CD4-positive, alpha-beta memory T cell (primary cell): ENCODE data around the gene FAR2. TPM values are rescaled to one million over a fixed set of nuclear protein-coding genes. Genes with fewer than 3 reads are reported as not detected.

ENCODE experiments used
- CTCF ChIA-PET: fragments of 350-600 bp; sonication (Branson Sonifier 250); formaldehyde crosslinking; loops from one replicate; lab custom pipeline; 2021; ENCODE audit warnings: inconsistent platforms; ENCODE audit not compliant: partially characterized antibody; lab: Charles Lee
- POLR2A ChIA-PET: fragments of 350-600 bp; sonication (Branson Sonifier 250); formaldehyde crosslinking; loops from one replicate; lab custom pipeline; 2021; ENCODE audit not compliant: partially characterized antibody; lab: Charles Lee
- DNase-seq, 5 donors: peaks; one replicate each; pipeline versions ENCODE4 v3.0.0 to v3.0.0-alpha.2; 2020 to 2022; ENCODE audit warnings: mixed read lengths in 1 of 5
- H3K27ac ChIP-seq: one replicate; pipeline ENCODE4 v1.7.0; 2013; ENCODE audit warnings: low read depth, low read length
- H3K27me3 ChIP-seq: 2 replicates; pipeline ENCODE4 v1.7.0; 2013; ENCODE audit warnings: mild to moderate bottlenecking, low read length, moderate library complexity; ENCODE audit not compliant: insufficient read depth
- H3K36me3 ChIP-seq: 2 replicates; pipeline ENCODE4 v1.7.0; 2013; ENCODE audit warnings: mild to moderate bottlenecking, low read length, moderate library complexity; ENCODE audit not compliant: insufficient read depth
- H3K4me1 ChIP-seq: 2 replicates; pipeline ENCODE4 v1.7.0; 2013; ENCODE audit warnings: mild to moderate bottlenecking, low read length, moderate library complexity; ENCODE audit not compliant: insufficient read depth
- H3K4me3 ChIP-seq, 2 donors: one replicate each; pipeline ENCODE4 v1.7.0; 2013; ENCODE audit warnings: low read length in 2 of 2, mild to moderate bottlenecking in 1 of 2
- H3K9me3 ChIP-seq, 2 donors: one replicate each; pipeline ENCODE4 v1.7.0; 2013; ENCODE audit warnings: low read length in 2 of 2, control low read depth in 1 of 2; ENCODE audit not compliant: control insufficient read depth in 1 of 2
- H3K27ac Mint-ChIP-seq, 7 donors: one replicate each; pipeline ENCODE4 v1.8.0; 2020 to 2021; ENCODE audit warnings: mixed read lengths in 7 of 7, mild to moderate bottlenecking in 6 of 7, inconsistent platforms in 3 of 7, moderate library complexity in 3 of 7
- H3K27me3 Mint-ChIP-seq, 2 donors: one replicate each; pipeline ENCODE4 v1.8.0; 2020 to 2021; ENCODE audit warnings: mixed read lengths in 2 of 2
- H3K36me3 Mint-ChIP-seq, 2 donors: one replicate each; pipeline ENCODE4 v1.8.0; 2020 to 2021; ENCODE audit warnings: mixed read lengths in 2 of 2, inconsistent platforms in 1 of 2, mild to moderate bottlenecking in 1 of 2
- H3K4me1 Mint-ChIP-seq, 4 donors: one replicate each; pipeline ENCODE4 v1.8.0; 2020 to 2021; ENCODE audit warnings: mixed read lengths in 4 of 4, mild to moderate bottlenecking in 1 of 4
- H3K4me3 Mint-ChIP-seq, 8 donors: one replicate each; pipeline ENCODE4 v1.8.0; 2020 to 2021; ENCODE audit warnings: mixed read lengths in 8 of 8, mild to moderate bottlenecking in 7 of 8, moderate library complexity in 6 of 8, inconsistent platforms in 3 of 8
- H3K9me3 Mint-ChIP-seq, 8 donors: one replicate each; pipeline ENCODE4 v1.8.0; 2020 to 2021; ENCODE audit warnings: mixed read lengths in 8 of 8, mild to moderate bottlenecking in 5 of 8, inconsistent platforms in 3 of 8, moderate library complexity in 1 of 8
- intact Hi-C: fragments of 100-400 bp; cut with micrococcal nuclease; formaldehyde crosslinking; loops from one replicate; pipeline ENCODE4 v1.15.1; 2023
- polyA plus RNA-seq, 2 donors: library from polyadenylated mRNA; unstranded; fragments of 300-500 nt; fragmentation: Illumina TruSeq; gene quantifications; one replicate each; pipeline ENCODE4 v1.2.3, GENCODE V29; 2021
- total RNA-seq, 2 experiments: library from RNA; stranded (reverse); gene quantifications; one replicate each; pipeline ENCODE4 v1.2.3, GENCODE V29; 2021

FAR2 gene
- total and polyA plus RNA-seq, 4 experiments from 2014 or later, result 6.2 to 10.6 (median 10.0) TPM

DNA sequence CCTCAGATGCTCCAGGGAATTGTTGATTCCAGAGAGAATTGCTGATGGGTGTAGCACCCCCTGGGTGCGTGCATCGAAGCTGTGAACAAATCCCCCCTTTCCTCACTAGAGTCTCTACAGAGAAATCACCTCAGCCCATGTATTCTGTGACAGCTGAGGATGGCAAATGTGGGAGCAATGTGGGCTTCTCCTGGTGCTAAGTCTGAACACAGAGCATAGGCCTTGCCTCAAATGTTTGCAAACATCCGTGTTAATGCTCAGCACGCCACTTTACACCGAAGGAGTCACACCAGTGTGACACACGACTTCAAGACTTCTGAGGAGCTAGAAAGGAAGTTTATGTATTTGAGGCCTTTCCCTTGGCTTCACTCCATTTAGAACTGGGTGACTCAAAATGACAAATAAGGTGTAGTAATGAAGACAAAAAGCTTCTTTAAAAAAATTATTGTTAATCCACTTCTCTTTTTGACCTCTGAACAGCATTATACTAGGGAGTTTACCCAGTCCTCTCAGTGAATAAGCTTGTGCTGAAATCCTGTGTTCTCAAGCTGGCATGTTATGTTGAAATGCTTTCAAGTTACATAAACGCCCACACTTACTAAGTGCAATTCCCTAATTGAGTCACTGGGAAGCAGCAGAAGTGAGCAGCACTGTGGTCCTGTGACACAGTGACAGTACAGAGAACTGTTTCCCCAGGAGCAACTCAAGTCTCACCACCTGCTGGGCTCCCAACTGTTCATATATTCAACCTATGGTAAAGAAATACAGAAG lies 92.9 kb downstream of the FAR2 start:
- Histone ChIP-seq H3K9me3 (no peaks in the 10 kb centered on the region), H3K27me3 (no peaks in the 10 kb centered on the region), H3K4me1 (peaks cover 6% of the 10 kb centered on the region), H3K36me3 (no peaks in the 10 kb centered on the region), H3K27ac (no peak overlapping the region), H3K4me3 (no peak overlapping the region)
- POLR2A ChIA-PET, result no interaction called here
- no peak for DNase-seq
- Mint-ChIP-seq H3K27ac (peak overlapping the region in 1 of 7 donors; percentile 27), H3K36me3 (peaks cover 2 to 13% of the 10 kb centered on the region in 2 donors), H3K4me1 (peaks cover 8 to 22% (median 11%) of the 10 kb centered on the region in 4 donors), H3K27me3 (no peaks in the 10 kb centered on the region), H3K9me3 (peaks cover 0 to 22% (median 10%) of the 10 kb centered on the region in 8 donors), H3K4me3 (no peak overlapping the region)
- intact Hi-C loops, result no loop called here
- CTCF ChIA-PET, result no interaction called here

DNA sequence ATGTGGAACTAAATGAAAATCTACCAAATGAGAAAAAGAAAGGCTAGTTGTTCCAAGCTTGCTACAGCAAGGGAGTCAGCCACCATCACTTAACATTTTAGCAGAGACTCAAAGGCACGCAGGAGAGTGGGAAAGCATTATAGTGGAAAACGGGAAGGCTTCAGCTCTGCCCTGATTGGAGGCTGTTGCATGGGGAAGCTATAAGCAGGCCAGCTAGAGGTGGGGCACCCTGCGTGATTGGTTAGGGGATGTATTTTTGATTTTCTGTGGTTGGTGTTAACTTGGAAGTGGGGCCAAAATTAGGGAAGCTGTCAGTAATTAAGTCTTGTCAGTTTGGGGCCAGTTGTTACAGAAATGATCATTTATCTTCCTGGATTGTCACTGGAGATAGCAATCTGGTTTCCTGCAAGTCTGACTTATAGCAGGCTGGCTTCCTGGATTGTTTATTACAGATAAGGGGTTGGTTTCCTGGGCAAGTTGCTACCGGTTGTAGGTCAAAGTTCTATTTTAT lies 93.9 kb downstream of the FAR2 start:
- H3K27ac ChIP-seq, result no peak overlapping the region
- CTCF ChIA-PET, result no interaction called here
- DNase-seq, result no peak
- no peak overlapping the region for H3K4me3 ChIP-seq
- Mint-ChIP-seq H3K27ac (peak overlapping the region in 2 of 7 donors; percentile 26 to 42), H3K27me3 (no peaks in the 10 kb centered on the region), H3K36me3 (peaks cover 2 to 16% of the 10 kb centered on the region in 2 donors), H3K9me3 (peaks cover 2 to 22% (median 10%) of the 10 kb centered on the region in 8 donors), H3K4me1 (peaks cover 8 to 22% (median 11%) of the 10 kb centered on the region in 4 donors), H3K4me3 (peak overlapping the region in 1 of 8 donors; percentile 35)
- no peaks in the 10 kb centered on the region for H3K27me3 ChIP-seq
- intact Hi-C loops, result no loop called here
- POLR2A ChIA-PET, result no interaction called here
- peaks cover 6% of the 10 kb centered on the region for H3K4me1 ChIP-seq
- no peaks in the 10 kb centered on the region for H3K36me3 ChIP-seq
- no peaks in the 10 kb centered on the region for H3K9me3 ChIP-seq

DNA sequence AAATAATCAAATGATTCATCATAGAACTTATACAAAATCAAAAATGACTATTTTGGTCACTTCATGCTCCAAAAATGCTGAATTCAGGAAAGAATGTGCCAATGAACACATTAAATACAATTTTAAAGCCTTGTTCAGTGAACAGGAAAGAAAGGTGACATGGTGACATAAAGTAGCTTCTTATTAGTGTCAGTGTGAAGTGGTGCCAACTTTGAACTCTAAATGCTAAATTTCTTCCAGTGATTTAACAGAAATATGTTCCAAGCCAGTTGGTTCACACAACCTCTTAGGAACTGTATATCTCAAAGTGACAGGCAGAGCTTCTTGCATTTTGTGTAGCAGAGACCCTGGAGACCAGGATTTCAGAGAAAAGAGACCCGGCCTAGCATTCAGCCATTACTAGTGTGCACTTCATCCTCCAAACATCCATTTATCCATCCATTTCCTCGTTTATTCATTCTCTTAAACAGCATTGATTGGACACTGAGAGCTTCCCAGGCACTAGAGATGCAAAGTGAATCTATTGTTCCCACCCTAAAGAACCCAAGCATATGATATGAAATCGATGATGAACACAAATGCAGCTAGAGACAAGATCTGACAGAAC lies 95.2 kb downstream of the FAR2 start:
- Histone ChIP-seq H3K4me1 (peaks cover 6% of the 10 kb centered on the region), H3K4me3 (no peak overlapping the region), H3K36me3 (no peaks in the 10 kb centered on the region), H3K27me3 (no peaks in the 10 kb centered on the region), H3K27ac (no peak overlapping the region), H3K9me3 (no peaks in the 10 kb centered on the region)
- CTCF ChIA-PET, result no interaction called here
- Mint-ChIP-seq H3K4me1 (peaks cover 8 to 22% (median 11%) of the 10 kb centered on the region in 4 donors), H3K9me3 (peaks cover 4 to 22% (median 10%) of the 10 kb centered on the region in 8 donors), H3K27me3 (no peaks in the 10 kb centered on the region), H3K36me3 (peaks cover 3 to 19% of the 10 kb centered on the region in 2 donors), H3K4me3 (no peak overlapping the region), H3K27ac (no peak overlapping the region)
- intact Hi-C loops, result no loop called here
- no peak for DNase-seq
- POLR2A ChIA-PET, result no interaction called here

DNA sequence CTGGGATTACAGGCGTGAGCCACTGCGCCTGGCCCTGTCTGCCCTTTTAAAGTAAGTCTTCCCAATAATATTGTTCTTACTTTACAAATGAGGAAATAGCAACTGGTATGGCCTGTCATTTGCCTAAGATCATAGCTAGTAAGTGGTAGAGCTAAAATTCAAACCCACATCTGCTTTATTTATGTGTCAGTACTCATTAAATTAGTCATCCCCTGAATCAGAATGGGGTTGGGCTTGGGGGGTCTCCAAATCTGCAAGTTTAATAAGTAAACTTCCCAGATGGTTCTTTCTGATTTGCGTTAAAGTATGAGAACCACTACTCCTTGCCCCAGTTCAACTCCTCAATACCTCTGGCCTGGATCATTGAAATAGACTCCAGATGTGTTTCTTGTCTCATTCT lies 96.2 kb downstream of the FAR2 start:
- no peak overlapping the region for H3K4me3 ChIP-seq
- Mint-ChIP-seq H3K27ac (no peak overlapping the region), H3K4me3 (no peak overlapping the region), H3K36me3 (peaks cover 3 to 19% of the 10 kb centered on the region in 2 donors), H3K9me3 (peaks cover 4 to 23% (median 10%) of the 10 kb centered on the region in 8 donors), H3K27me3 (no peaks in the 10 kb centered on the region), H3K4me1 (peaks cover 8 to 22% (median 11%) of the 10 kb centered on the region in 4 donors)
- POLR2A ChIA-PET, result no interaction called here
- H3K27me3 ChIP-seq, result no peaks in the 10 kb centered on the region
- no peak overlapping the region for H3K27ac ChIP-seq
- intact Hi-C loops, result no loop called here
- no peaks in the 10 kb centered on the region for H3K9me3 ChIP-seq
- no peak for DNase-seq
- H3K36me3 ChIP-seq, result no peaks in the 10 kb centered on the region
- CTCF ChIA-PET, result no interaction called here
- H3K4me1 ChIP-seq, result peaks cover 6% of the 10 kb centered on the region

DNA sequence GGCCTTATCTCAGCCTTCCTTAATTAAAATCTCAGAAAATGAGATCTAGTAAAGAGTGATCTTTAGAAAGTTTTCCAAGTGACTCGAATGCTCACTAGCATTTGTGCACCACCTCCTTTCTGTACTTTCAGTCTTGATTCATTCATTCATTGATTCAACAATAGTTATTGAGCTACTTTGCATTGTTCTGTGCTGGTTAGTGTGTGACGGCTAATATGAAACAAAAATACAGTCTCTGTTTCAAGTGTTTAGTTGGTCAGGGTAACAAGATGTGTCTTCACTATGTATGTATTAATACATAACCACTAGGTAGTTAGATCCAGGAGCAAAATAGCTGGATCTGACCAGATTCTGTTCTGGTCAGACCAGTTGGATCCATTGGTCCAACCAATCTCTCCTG lies 100.9 kb downstream of the FAR2 start:
- peaks cover 1 to 14% of the 10 kb centered on the region in 2 donors for H3K36me3 Mint-ChIP-seq
- Histone ChIP-seq H3K4me3 (no peak overlapping the region), H3K4me1 (no peaks in the 10 kb centered on the region), H3K27me3 (no peaks in the 10 kb centered on the region), H3K27ac (no peak overlapping the region), H3K9me3 (no peaks in the 10 kb centered on the region), H3K36me3 (no peaks in the 10 kb centered on the region)
- DNase-seq, result no peak
- H3K4me1 Mint-ChIP-seq, result no peaks in the 10 kb centered on the region
- no peak overlapping the region for H3K27ac Mint-ChIP-seq
- ChIA-PET POLR2A (no interaction called here), CTCF (no interaction called here)
- H3K27me3 Mint-ChIP-seq, result no peaks in the 10 kb centered on the region
- intact Hi-C loops, result no loop called here
- peaks cover 0 to 10% (median 2%) of the 10 kb centered on the region in 8 donors for H3K9me3 Mint-ChIP-seq
- H3K4me3 Mint-ChIP-seq, result no peak overlapping the region

DNA sequence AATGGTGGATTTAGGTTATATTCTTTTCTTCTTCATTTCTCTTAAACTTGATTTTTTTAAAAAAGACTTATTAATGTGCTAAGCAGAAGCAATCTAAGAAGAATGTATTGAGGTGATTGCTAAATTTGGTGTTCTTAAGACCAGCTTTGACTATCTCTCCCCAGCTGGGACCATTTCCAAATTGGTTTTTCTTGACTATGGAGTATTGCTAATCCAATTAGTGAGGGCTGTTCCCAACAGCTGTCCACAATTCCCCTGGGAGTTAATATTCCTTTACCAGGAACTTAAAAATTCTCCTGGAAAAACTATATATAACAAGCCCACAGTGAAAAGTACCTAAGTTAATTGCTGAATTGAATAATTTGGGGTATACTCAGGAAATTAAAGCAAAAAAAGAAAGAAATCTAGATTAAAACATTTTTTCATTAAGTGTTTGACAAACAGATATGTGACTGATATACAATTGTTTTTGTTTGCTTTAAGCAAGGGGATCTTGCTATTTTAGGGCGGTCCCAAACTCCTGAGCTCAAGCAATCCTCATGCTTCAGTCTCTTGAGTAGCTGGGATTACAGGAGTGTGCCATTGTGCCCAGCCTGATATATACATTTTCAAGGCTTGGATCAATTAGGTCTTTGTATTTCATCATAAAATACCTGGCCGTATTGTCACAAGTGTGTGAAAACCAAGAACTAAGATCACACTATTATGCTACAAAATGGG lies 105.0 kb downstream of the FAR2 start:
- Histone ChIP-seq H3K27ac (no peak overlapping the region), H3K4me3 (no peak overlapping the region), H3K9me3 (no peaks in the 10 kb centered on the region), H3K27me3 (no peaks in the 10 kb centered on the region), H3K36me3 (peaks cover 4% of the 10 kb centered on the region), H3K4me1 (no peaks in the 10 kb centered on the region)
- Mint-ChIP-seq H3K27ac (no peak overlapping the region), H3K9me3 (peaks cover 0 to 9% (median 3%) of the 10 kb centered on the region in 8 donors), H3K4me3 (no peak overlapping the region), H3K27me3 (no peaks in the 10 kb centered on the region), H3K4me1 (no peaks in the 10 kb centered on the region), H3K36me3 (peaks cover 8 to 19% of the 10 kb centered on the region in 2 donors)
- ChIA-PET CTCF (no interaction called here), POLR2A (no interaction called here)
- no peak for DNase-seq
- intact Hi-C loops, result no loop called here

DNA sequence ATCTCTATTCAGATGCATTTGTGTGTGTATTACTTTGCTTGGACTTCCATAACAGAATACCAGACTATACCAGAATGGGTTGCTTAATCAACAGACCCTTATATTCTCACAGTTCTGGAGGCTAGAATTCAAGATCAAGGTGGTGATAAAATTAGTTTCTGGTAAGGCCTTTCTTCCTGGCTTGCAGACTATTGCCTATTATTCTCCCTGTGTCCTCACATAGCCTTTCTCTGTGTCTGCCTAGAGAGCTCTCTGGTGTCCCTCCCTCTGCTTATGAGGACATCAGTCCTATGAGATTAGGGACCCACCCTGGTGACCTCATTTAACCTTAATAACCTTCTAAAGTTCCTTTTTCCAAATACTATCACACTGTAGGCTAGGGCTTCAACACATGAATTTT lies 106.0 kb downstream of the FAR2 start:
- Mint-ChIP-seq H3K4me3 (no peak overlapping the region), H3K9me3 (peaks cover 0 to 6% (median 2%) of the 10 kb centered on the region in 8 donors), H3K36me3 (peaks cover 7 to 19% of the 10 kb centered on the region in 2 donors), H3K4me1 (no peaks in the 10 kb centered on the region), H3K27ac (peak overlapping the region in 1 of 7 donors; percentile 68), H3K27me3 (no peaks in the 10 kb centered on the region)
- Histone ChIP-seq H3K27me3 (no peaks in the 10 kb centered on the region), H3K36me3 (peaks cover 5% of the 10 kb centered on the region), H3K4me1 (no peaks in the 10 kb centered on the region), H3K27ac (no peak overlapping the region), H3K9me3 (no peaks in the 10 kb centered on the region), H3K4me3 (no peak overlapping the region)
- ChIA-PET POLR2A (no interaction called here), CTCF (no interaction called here)
- intact Hi-C loops, result no loop called here
- no peak for DNase-seq
